Bronchial epithelial cell (primary cell): ENCODE results near the gene SCAPER. TPM values are rescaled to one million over a fixed set of nuclear protein-coding genes. Genes with fewer than 3 reads are reported as not detected.

Source experiments
- DNase-seq: peaks from one replicate; pipeline ENCODE4 v3.0.0-alpha.2; 2010; ENCODE audit warnings: low read depth
- FAIRE-seq: peaks from 2 replicates; lab custom pipeline; 2011; peaks lifted over from hg19 to GRCh38; lab: Jason Lieb, UNC
- H3K27me3 ChIP-seq: 2 replicates; pipeline ENCODE4 v1.5.1; 2011; ENCODE audit warnings: low read length; ENCODE audit not compliant: control insufficient read depth, insufficient read depth
- H3K36me3 ChIP-seq: 2 replicates; pipeline ENCODE4 v1.5.1; 2011; ENCODE audit warnings: low read length; ENCODE audit not compliant: control insufficient read depth, insufficient read depth
- H3K4me3 ChIP-seq: 2 replicates; pipeline ENCODE4 v1.5.1; 2011; ENCODE audit warnings: mild to moderate bottlenecking, low read depth, low read length, control low read depth
- CTCF ChIP-seq: IDR thresholded peaks from 2 replicates; pipeline ENCODE4 v1.5.1; 2011; ENCODE audit warnings: mild to moderate bottlenecking, moderate library complexity, low read length, control low read depth, inconsistent platforms; ENCODE audit not compliant: insufficient read depth, severe bottlenecking
- total RNA-seq: library from RNA; depleted of rRNA; stranded (reverse); fragments of >200 nt; gene quantifications from 2 replicates; pipeline ENCODE4 v1.2.1, GENCODE V29; 2014

SCAPER gene
- total RNA-seq, 1 donor from 2014 or later: 6.3 TPM

GRCh38 chr15:76668900-76669299 lies 236.2 kb downstream of the SCAPER start:
- DNase-seq (no peak), FAIRE-seq (no peak)
- no peak for TF ChIP-seq CTCF
- no peaks in the 10 kb centered on the region for H3K27me3 ChIP-seq
- H3K36me3 ChIP-seq: no peaks in the 10 kb centered on the region
- no peak overlapping the region for H3K4me3 ChIP-seq

- no peak for DNase-seq
- TF ChIP-seq CTCF: no peak
- H3K36me3 ChIP-seq: no peaks in the 10 kb centered on the region
- FAIRE-seq: no peak
- no peaks in the 10 kb centered on the region for H3K27me3 ChIP-seq
- no peak overlapping the region for H3K4me3 ChIP-seq
Measured at GRCh38 chr15:76667943-76668715, 237.0 kb downstream of the SCAPER start.

- TF ChIP-seq CTCF: no peak
- Histone ChIP-seq H3K4me3 (no peak overlapping the region), H3K36me3 (no peaks in the 10 kb centered on the region), H3K27me3 (no peaks in the 10 kb centered on the region)
- no peak for DNase-seq
- no peak for FAIRE-seq
Measured at GRCh38 chr15:76664895-76665294, 240.2 kb downstream of the SCAPER start.

- DNase-seq: no peak
- Histone ChIP-seq H3K36me3 (no peaks in the 10 kb centered on the region), H3K27me3 (no peaks in the 10 kb centered on the region), H3K4me3 (no peak overlapping the region)
- no peak for TF ChIP-seq CTCF
- no peak for FAIRE-seq
Measured at GRCh38 chr15:76664411-76664810, 240.7 kb downstream of the SCAPER start.

- Histone ChIP-seq H3K36me3 (no peaks in the 10 kb centered on the region), H3K27me3 (no peaks in the 10 kb centered on the region), H3K4me3 (no peak overlapping the region)
- DNase-seq: no peak
- FAIRE-seq: no peak
- no peak for TF ChIP-seq CTCF
Measured at GRCh38 chr15:76663529-76663928, 241.6 kb downstream of the SCAPER start.
